Measurements from ENCODE around the gene NFATC1.

The NFATC1 gene

GRCh38 chr18:79395761-79396404 is at the start of gene NFATC1:
Gene NFATC1, plus strand, starts transcription at chr18:79395930. Its CDS starts 295 bp downstream, at chr18:79396225.
- DNase-seq (ENCODE audit: low spot score), result peak; percentile 87
- in situ Hi-C loops (cut with MboI; ENCODE audit: low sequenced_read_pairs, unreplicated experiment), result no loop called here
- TF ChIP-seq CTCF (IDR thresholded peaks at IDR 0.05; ENCODE audit: borderline replicate concordance, control extremely low read depth, extremely low read depth, insufficient read depth, missing control alignments), result no peak

GRCh38 chr18:79345981-79346380 is 49.7 kb upstream of the NFATC1 start:
- TF ChIP-seq CTCF (IDR thresholded peaks at IDR 0.05; ENCODE audit: borderline replicate concordance, control extremely low read depth, extremely low read depth, insufficient read depth, missing control alignments), result no peak
- in situ Hi-C loops (cut with MboI; ENCODE audit: low sequenced_read_pairs, unreplicated experiment), result no loop called here
- no peak for DNase-seq (ENCODE audit: low spot score)

GRCh38 chr18:79348066-79348465 is 47.7 kb upstream of the NFATC1 start:
- DNase-seq (ENCODE audit: low spot score), result no peak
- no peak for TF ChIP-seq CTCF (IDR thresholded peaks at IDR 0.05; ENCODE audit: borderline replicate concordance, control extremely low read depth, extremely low read depth, insufficient read depth, missing control alignments)
- in situ Hi-C loops (cut with MboI; ENCODE audit: low sequenced_read_pairs, unreplicated experiment), result no loop called here

GRCh38 chr18:79352432-79352831 is 43.3 kb upstream of the NFATC1 start:
- no peak for TF ChIP-seq CTCF (IDR thresholded peaks at IDR 0.05; ENCODE audit: borderline replicate concordance, control extremely low read depth, extremely low read depth, insufficient read depth, missing control alignments)
- in situ Hi-C loops (cut with MboI; ENCODE audit: low sequenced_read_pairs, unreplicated experiment), result no loop called here
- DNase-seq (ENCODE audit: low spot score), result no peak

- TF ChIP-seq CTCF (IDR thresholded peaks at IDR 0.05; ENCODE audit: borderline replicate concordance, control extremely low read depth, extremely low read depth, insufficient read depth, missing control alignments), result no peak
- DNase-seq (ENCODE audit: low spot score), result no peak
- in situ Hi-C loops (cut with MboI; ENCODE audit: low sequenced_read_pairs, unreplicated experiment), result no loop called here
These were observed 42.5 kb upstream of the NFATC1 start for GRCh38 chr18:79353267-79353666.

- in situ Hi-C loops (cut with MboI; ENCODE audit: low sequenced_read_pairs, unreplicated experiment), result no loop called here
- TF ChIP-seq CTCF (IDR thresholded peaks at IDR 0.05; ENCODE audit: borderline replicate concordance, control extremely low read depth, extremely low read depth, insufficient read depth, missing control alignments), result no peak
- no peak for DNase-seq (ENCODE audit: low spot score)
These were observed 41.4 kb upstream of the NFATC1 start for GRCh38 chr18:79354350-79354749.

All from GM13976 (cell line).